ENCODE data around the gene TTC34.

Gene TTC34

GRCh38 chr1:2826736-2827292, 25.3 kb upstream of the TTC34 start:
- no peaks in the 10 kb centered on the region for H3K36me3 ChIP-seq (ENCODE audit: control insufficient read depth, insufficient read depth, low read length, severe bottlenecking)
- peaks cover 17% of the 10 kb centered on the region for H3K9me3 ChIP-seq (ENCODE audit: control insufficient read depth, low read length)
- H3K27me3 ChIP-seq (replicated peaks; ENCODE audit: control insufficient read depth, insufficient read depth, low read length), result peaks cover 7% of the 10 kb centered on the region
- H3K4me3 ChIP-seq (ENCODE audit: low read length), result no peak overlapping the region
- no peaks in the 10 kb centered on the region for H3K4me1 ChIP-seq (ENCODE audit: control insufficient read depth, insufficient read depth, low read length)
- H3K9ac ChIP-seq (ENCODE audit: low read length), result no peak overlapping the region
- no peak for DNase-seq (ENCODE audit: low read depth)

- Histone ChIP-seq H3K36me3 (ENCODE audit: control insufficient read depth, insufficient read depth, low read length, severe bottlenecking) (no peaks in the 10 kb centered on the region), H3K9me3 (ENCODE audit: control insufficient read depth, low read length) (peaks cover 15% of the 10 kb centered on the region), H3K4me1 (ENCODE audit: control insufficient read depth, insufficient read depth, low read length) (no peaks in the 10 kb centered on the region), H3K9ac (ENCODE audit: low read length) (no peak overlapping the region), H3K4me3 (ENCODE audit: low read length) (no peak overlapping the region), H3K27me3 (replicated peaks; ENCODE audit: control insufficient read depth, insufficient read depth, low read length) (peaks cover 9% of the 10 kb centered on the region)
- no peak for DNase-seq (ENCODE audit: low read depth)
Observed at GRCh38 chr1:2826316-2826715, 24.8 kb upstream of the TTC34 start.

GRCh38 chr1:2825487-2826189, 24.1 kb upstream of the TTC34 start:
- DNase-seq (ENCODE audit: low read depth), result no peak
- Histone ChIP-seq H3K9me3 (ENCODE audit: control insufficient read depth, low read length) (peaks cover 15% of the 10 kb centered on the region), H3K9ac (ENCODE audit: low read length) (no peak overlapping the region), H3K4me3 (ENCODE audit: low read length) (no peak overlapping the region), H3K36me3 (ENCODE audit: control insufficient read depth, insufficient read depth, low read length, severe bottlenecking) (no peaks in the 10 kb centered on the region), H3K27me3 (replicated peaks; ENCODE audit: control insufficient read depth, insufficient read depth, low read length) (peaks cover 9% of the 10 kb centered on the region), H3K4me1 (ENCODE audit: control insufficient read depth, insufficient read depth, low read length) (no peaks in the 10 kb centered on the region)

- Histone ChIP-seq H3K9me3 (ENCODE audit: control insufficient read depth, low read length) (peaks cover 15% of the 10 kb centered on the region), H3K9ac (ENCODE audit: low read length) (no peak overlapping the region), H3K4me1 (ENCODE audit: control insufficient read depth, insufficient read depth, low read length) (no peaks in the 10 kb centered on the region), H3K4me3 (ENCODE audit: low read length) (no peak overlapping the region), H3K27me3 (replicated peaks; ENCODE audit: control insufficient read depth, insufficient read depth, low read length) (peaks cover 9% of the 10 kb centered on the region), H3K36me3 (ENCODE audit: control insufficient read depth, insufficient read depth, low read length, severe bottlenecking) (no peaks in the 10 kb centered on the region)
- no peak for DNase-seq (ENCODE audit: low read depth)
Observed at GRCh38 chr1:2824999-2825398, 23.5 kb upstream of the TTC34 start.

- H3K9me3 ChIP-seq (ENCODE audit: control insufficient read depth, low read length), result peaks cover 15% of the 10 kb centered on the region
- H3K27me3 ChIP-seq (replicated peaks; ENCODE audit: control insufficient read depth, insufficient read depth, low read length), result peaks cover 9% of the 10 kb centered on the region
- no peaks in the 10 kb centered on the region for H3K36me3 ChIP-seq (ENCODE audit: control insufficient read depth, insufficient read depth, low read length, severe bottlenecking)
- no peak for DNase-seq (ENCODE audit: low read depth)
- H3K4me1 ChIP-seq (ENCODE audit: control insufficient read depth, insufficient read depth, low read length), result no peaks in the 10 kb centered on the region
- no peak overlapping the region for H3K9ac ChIP-seq (ENCODE audit: low read length)
- H3K4me3 ChIP-seq (ENCODE audit: low read length), result no peak overlapping the region
Observed at GRCh38 chr1:2823921-2824610, 22.6 kb upstream of the TTC34 start.

GRCh38 chr1:2822621-2823145, 21.2 kb upstream of the TTC34 start:
- H3K36me3 ChIP-seq (ENCODE audit: control insufficient read depth, insufficient read depth, low read length, severe bottlenecking), result no peaks in the 10 kb centered on the region

GRCh38 chr1:2821966-2822620, 20.6 kb upstream of the TTC34 start:
- no peak overlapping the region for H3K9ac ChIP-seq (ENCODE audit: low read length)
- no peaks in the 10 kb centered on the region for H3K4me1 ChIP-seq (ENCODE audit: control insufficient read depth, insufficient read depth, low read length)
- no peaks in the 10 kb centered on the region for H3K36me3 ChIP-seq (ENCODE audit: control insufficient read depth, insufficient read depth, low read length, severe bottlenecking)
- no peak overlapping the region for H3K4me3 ChIP-seq (ENCODE audit: low read length)
- peaks cover 2% of the 10 kb centered on the region for H3K9me3 ChIP-seq (ENCODE audit: control insufficient read depth, low read length)
- peaks cover 9% of the 10 kb centered on the region for H3K27me3 ChIP-seq (replicated peaks; ENCODE audit: control insufficient read depth, insufficient read depth, low read length)
- peak; percentile 23 for DNase-seq (ENCODE audit: low read depth)

More at GRCh38 chr1:2822621-2823145, 21.2 kb upstream of the TTC34 start:
- DNase-seq (ENCODE audit: low read depth), result no peak
- H3K4me1 ChIP-seq (ENCODE audit: control insufficient read depth, insufficient read depth, low read length), result no peaks in the 10 kb centered on the region
- peaks cover 9% of the 10 kb centered on the region for H3K27me3 ChIP-seq (replicated peaks; ENCODE audit: control insufficient read depth, insufficient read depth, low read length)
- no peak overlapping the region for H3K9ac ChIP-seq (ENCODE audit: low read length)
- H3K9me3 ChIP-seq (ENCODE audit: control insufficient read depth, low read length), result peaks cover 8% of the 10 kb centered on the region
- no peak overlapping the region for H3K4me3 ChIP-seq (ENCODE audit: low read length)

- no peaks in the 10 kb centered on the region for H3K36me3 ChIP-seq (ENCODE audit: control insufficient read depth, insufficient read depth, low read length, severe bottlenecking)
Observed at GRCh38 chr1:2821373-2821955, 20.0 kb upstream of the TTC34 start.

GRCh38 chr1:2820731-2821372, 19.4 kb upstream of the TTC34 start:
- Histone ChIP-seq H3K9me3 (ENCODE audit: control insufficient read depth, low read length) (no peaks in the 10 kb centered on the region), H3K4me1 (ENCODE audit: control insufficient read depth, insufficient read depth, low read length) (no peaks in the 10 kb centered on the region), H3K4me3 (ENCODE audit: low read length) (no peak overlapping the region), H3K9ac (ENCODE audit: low read length) (no peak overlapping the region), H3K36me3 (ENCODE audit: control insufficient read depth, insufficient read depth, low read length, severe bottlenecking) (no peaks in the 10 kb centered on the region), H3K27me3 (replicated peaks; ENCODE audit: control insufficient read depth, insufficient read depth, low read length) (peaks cover 9% of the 10 kb centered on the region)
- no peak for DNase-seq (ENCODE audit: low read depth)

More at GRCh38 chr1:2821373-2821955, 20.0 kb upstream of the TTC34 start:
- no peak for DNase-seq (ENCODE audit: low read depth)
- H3K9ac ChIP-seq (ENCODE audit: low read length), result no peak overlapping the region
- H3K27me3 ChIP-seq (replicated peaks; ENCODE audit: control insufficient read depth, insufficient read depth, low read length), result peaks cover 9% of the 10 kb centered on the region
- no peaks in the 10 kb centered on the region for H3K4me1 ChIP-seq (ENCODE audit: control insufficient read depth, insufficient read depth, low read length)
- no peak overlapping the region for H3K4me3 ChIP-seq (ENCODE audit: low read length)
- H3K9me3 ChIP-seq (ENCODE audit: control insufficient read depth, low read length), result no peaks in the 10 kb centered on the region

GRCh38 chr1:2819831-2820730, 18.6 kb upstream of the TTC34 start:
- no peaks in the 10 kb centered on the region for H3K36me3 ChIP-seq (ENCODE audit: control insufficient read depth, insufficient read depth, low read length, severe bottlenecking)
- no peaks in the 10 kb centered on the region for H3K4me1 ChIP-seq (ENCODE audit: control insufficient read depth, insufficient read depth, low read length)
- no peak overlapping the region for H3K4me3 ChIP-seq (ENCODE audit: low read length)
- no peak overlapping the region for H3K9ac ChIP-seq (ENCODE audit: low read length)
- no peak for DNase-seq (ENCODE audit: low read depth)
- no peaks in the 10 kb centered on the region for H3K9me3 ChIP-seq (ENCODE audit: control insufficient read depth, low read length)
- peaks cover 9% of the 10 kb centered on the region for H3K27me3 ChIP-seq (replicated peaks; ENCODE audit: control insufficient read depth, insufficient read depth, low read length)
